HepG2 (cell line): ENCODE results near the gene CLDN22. TPM values are rescaled to one million over a fixed set of nuclear protein-coding genes. Genes with fewer than 3 reads are reported as not detected.

Source experiments
- ATAC-seq: fragments of 200-7000 bp; cut with Tn5 transposase; 3 replicates; pipeline ENCODE4 v1.9.1; 2020; ENCODE audit warnings: mild to moderate bottlenecking, moderate library complexity
- BruUV-seq: library from RNA; stranded (reverse); fragments of 400-500 nt; replicated peaks from 2 replicates; lab custom pipeline; 2021; lab: Mats Ljungman, UMichigan
- CTCF ChIA-PET: fragments of 300-600 bp; formaldehyde crosslinking; extraction: SDS; loops from one replicate; lab custom pipeline; 2021; ENCODE audit warnings: low total read pairs, inconsistent platforms, low intra/inter-chr PET ratio; lab: Yijun Ruan, JAX
- POLR2A ChIA-PET: fragments of 350-600 bp; sonication (Branson Sonifier 250); formaldehyde crosslinking; loops from one replicate; lab custom pipeline; 2020; ENCODE audit warnings: antibody characterized with exemption, inconsistent platforms; lab: Yijun Ruan, JAX
- DNase-seq: peaks from one replicate; pipeline ENCODE4 v3.0.0-alpha.2; 2015; ENCODE audit warnings: low spot score
- FAIRE-seq: peaks from 3 replicates; lab custom pipeline; 2011; peaks lifted over from hg19 to GRCh38; lab: Jason Lieb, UNC
- H2AFZ ChIP-seq: one replicate; pipeline ENCODE4 v1.6.1; 2011; ENCODE audit warnings: low read length, inconsistent platforms
- H3K27ac ChIP-seq: fragments of 300-600 bp; 3 replicates; pipeline ENCODE4 v1.8.0; 2011; ENCODE audit warnings: mixed run types, mild to moderate bottlenecking, mixed read lengths, low read length, inconsistent platforms; ENCODE audit not compliant: insufficient read depth; ENCODE audit errors: extremely low read length
- H3K27me3 ChIP-seq, 2 experiments: fragments of 200-600 bp in 1 of 2; 2 replicates in 1 of 2; 3 replicates in 1 of 2; pipeline versions ENCODE4 v1.6.0 to v1.8.0; 2011; ENCODE audit warnings: low read length in 2 of 2, mild to moderate bottlenecking in 2 of 2, moderate library complexity in 2 of 2, inconsistent platforms in 1 of 2; ENCODE audit not compliant: insufficient read depth in 2 of 2, control insufficient read depth in 1 of 2
- H3K36me3 ChIP-seq, 2 experiments: fragments of 200-600 bp in 1 of 2; replicated peaks in 1 of 2; 2 replicates in 1 of 2; 3 replicates in 1 of 2; pipeline versions ENCODE4 v1.5.1 to v1.8.0; 2011; ENCODE audit warnings: low read length in 2 of 2, inconsistent platforms in 1 of 2; ENCODE audit not compliant: insufficient read depth in 2 of 2, control insufficient read depth in 1 of 2
- H3K4me1 ChIP-seq: 2 replicates; pipeline ENCODE4 v1.5.1; 2012; ENCODE audit warnings: low read length, inconsistent platforms; ENCODE audit not compliant: insufficient read depth
- H3K4me2 ChIP-seq: 2 replicates; pipeline ENCODE4 v1.6.0; 2011; ENCODE audit warnings: low read depth, low read length, inconsistent platforms
- H3K4me3 ChIP-seq, 3 experiments: fragments of 200-600 bp in 1 of 3; sonication (generic), shearing (Covaris generic) in 1 of 3; replicated peaks in 1 of 3; 2 replicates each; pipeline ENCODE4 v1.5.1; 2011 to 2016; ENCODE audit warnings: low read length in 3 of 3, inconsistent platforms in 2 of 3, low read depth in 2 of 3, mild to moderate bottlenecking in 2 of 3, control low read depth in 1 of 3, mixed read lengths in 1 of 3; ENCODE audit not compliant: insufficient read depth in 1 of 3
- H3K79me2 ChIP-seq: one replicate; pipeline ENCODE4 v1.6.1; 2011; ENCODE audit warnings: low read length, inconsistent platforms; ENCODE audit not compliant: insufficient read depth
- H3K9ac ChIP-seq: 2 replicates; pipeline ENCODE4 v1.6.0; 2011; ENCODE audit warnings: mild to moderate bottlenecking, low read depth, low read length, inconsistent platforms; ENCODE audit not compliant: insufficient read depth
- H3K9me3 ChIP-seq: 2 replicates; pipeline ENCODE4 v1.5.1; 2012; ENCODE audit warnings: mild to moderate bottlenecking, low read length
- H4K20me1 ChIP-seq: 2 replicates; pipeline ENCODE4 v1.6.0; 2011; ENCODE audit warnings: inconsistent platforms, mild to moderate bottlenecking, low read length, moderate library complexity; ENCODE audit not compliant: insufficient read depth
- GPN1 ChIP-seq: sonication (generic); formaldehyde crosslinking; IDR thresholded peaks from 2 replicates; pipeline ENCODE4 v1.5.1; 2020; ENCODE audit warnings: missing genetic modification reagents, borderline replicate concordance
- MTA1 ChIP-seq: sonication (generic); formaldehyde crosslinking; IDR thresholded peaks from 2 replicates; pipeline ENCODE4 v1.4.0; 2020; ENCODE audit warnings: missing genetic modification reagents, mild to moderate bottlenecking, borderline replicate concordance
- NCOA1 ChIP-seq: sonication (generic); formaldehyde crosslinking; IDR thresholded peaks from 2 replicates; pipeline ENCODE4 v1.9.0; 2021; ENCODE audit warnings: missing genetic modification reagents
- RBM22 ChIP-seq: fragments of 200-400 bp; formaldehyde crosslinking; optimal IDR thresholded peaks from 2 replicates; pipeline ENCODE3; 2017; ENCODE audit warnings: mild to moderate bottlenecking, low read length, moderate library complexity
- SAFB2 ChIP-seq: sonication (generic); formaldehyde crosslinking; IDR thresholded peaks from 2 replicates; pipeline ENCODE4 v1.5.1; 2020; ENCODE audit warnings: missing genetic modification reagents, low read depth, mild to moderate bottlenecking, borderline replicate concordance
- TEAD3 ChIP-seq: optimal IDR thresholded peaks from 2 replicates; pipeline ENCODE3; 2016; ENCODE audit warnings: borderline replicate concordance
- THYN1 ChIP-seq: sonication (generic); formaldehyde crosslinking; IDR thresholded peaks from 2 replicates; pipeline ENCODE4 v1.8.1; 2023; ENCODE audit warnings: low read depth, mild to moderate bottlenecking, moderate library complexity, missing genetic modification reagents, borderline replicate concordance
- ZBTB1 ChIP-seq: sonication (generic); formaldehyde crosslinking; IDR thresholded peaks from 2 replicates; pipeline ENCODE4 v1.4.0; 2020; ENCODE audit warnings: missing genetic modification reagents, borderline replicate concordance
- ZFP82 ChIP-seq: sonication (generic); formaldehyde crosslinking; IDR thresholded peaks from 2 replicates; pipeline ENCODE4 v1.5.1; 2020; ENCODE audit warnings: mild to moderate bottlenecking, missing genetic modification reagents, borderline replicate concordance
- ZNF263 ChIP-seq: sonication (generic); formaldehyde crosslinking; IDR thresholded peaks from 2 replicates; pipeline ENCODE4 v1.4.0; 2020; ENCODE audit warnings: missing genetic modification reagents
- ZNF337 ChIP-seq: sonication (generic); formaldehyde crosslinking; IDR thresholded peaks from 2 replicates; pipeline ENCODE4 v1.5.1; 2020; ENCODE audit warnings: missing genetic modification reagents, low read depth, mild to moderate bottlenecking, borderline replicate concordance
- ZNF446 ChIP-seq: sonication (generic); formaldehyde crosslinking; IDR thresholded peaks from 2 replicates; pipeline ENCODE4 v1.5.0; 2020; ENCODE audit warnings: mild to moderate bottlenecking, missing genetic modification reagents
- ZNF558 ChIP-seq: sonication (generic); formaldehyde crosslinking; IDR thresholded peaks from 2 replicates; pipeline ENCODE4 v1.9.0; 2022; ENCODE audit warnings: mild to moderate bottlenecking, missing genetic modification reagents, borderline replicate concordance
- ZNF737 ChIP-seq: sonication (generic); formaldehyde crosslinking; IDR thresholded peaks from 2 replicates; pipeline ENCODE4 v1.5.0; 2020; ENCODE audit warnings: missing genetic modification reagents, mild to moderate bottlenecking, borderline replicate concordance
- ZNF878 ChIP-seq: sonication (generic); formaldehyde crosslinking; IDR thresholded peaks from 2 replicates; pipeline ENCODE4 v1.8.1; 2023; ENCODE audit warnings: mild to moderate bottlenecking, missing genetic modification reagents, moderate library complexity
- ZSCAN31 ChIP-seq: sonication (generic); formaldehyde crosslinking; IDR thresholded peaks from 2 replicates; pipeline ENCODE4 v1.5.0; 2020; ENCODE audit warnings: low read depth, mild to moderate bottlenecking, missing genetic modification reagents
- WGBS: methylation state at CpG from one replicate; pipeline ENCODE4 v1.1.6; 2017; ENCODE audit warnings: low lambda C conversion rate; 5-methylcytosine and 5-hydroxymethylcytosine counted together
- in situ Hi-C: cut with HindIII; loops from 2 replicates; pipeline ENCODE4 v1.10.0; 2017; ENCODE audit warnings: low pct_unique_long_range_greater_than_20kb; ENCODE audit not compliant: extremely low pct_ligation_motif_present
- intact Hi-C: fragments of 100-400 bp; cut with micrococcal nuclease; formaldehyde crosslinking; loops from one replicate; pipeline ENCODE4 v1.10.0; 2022; ENCODE audit not compliant: unreplicated experiment
- polyA plus RNA-seq, 8 experiments: library from polyadenylated mRNA; depleted of rRNA in 3 of 8; stranded (reverse) in 7 of 8; unstranded in 1 of 8; fragments of >200 nt; fragmentation: Illumina TruSeq in 4 of 8; extraction: Trizol in 4 of 8; gene quantifications; 2 replicates each; pipeline versions ENCODE4 v1.2.1 to v1.2.3, GENCODE V29; 2011 to 2016; ENCODE audit warnings: low read depth in 4 of 8, missing spikeins in 1 of 8, mixed read lengths in 1 of 8; ENCODE audit not compliant: insufficient read depth in 1 of 8
- total RNA-seq, 5 experiments: library from RNA; depleted of rRNA; stranded (reverse); fragments of >200 nt; fragmentation: Illumina TruSeq; extraction: Trizol; gene quantifications; 2 replicates each; pipeline ENCODE4 v1.2.3, GENCODE V29; 2016; ENCODE audit warnings: low read depth in 1 of 5
- TF ChIP-seq, protein P1 (sequence below): sonication (generic); formaldehyde crosslinking; IDR thresholded peaks from 2 replicates; pipeline ENCODE4 v1.4.0; 2020; ENCODE audit warnings: mild to moderate bottlenecking, low read depth, missing genetic modification reagents
- TF ChIP-seq, protein P2 (sequence below): IDR thresholded peaks from 2 replicates; pipeline ENCODE4 v1.6.1; 2016; ENCODE audit warnings: missing compliant biosample characterization, missing genetic modification reagents, borderline replicate concordance

CLDN22 gene
- total and polyA plus RNA-seq, 2 of the 13 experiments (the other 11 are each of a cell fraction or from before 2014, with no cell fraction given), result 0.07 TPM; not detected in 1

DNA sequence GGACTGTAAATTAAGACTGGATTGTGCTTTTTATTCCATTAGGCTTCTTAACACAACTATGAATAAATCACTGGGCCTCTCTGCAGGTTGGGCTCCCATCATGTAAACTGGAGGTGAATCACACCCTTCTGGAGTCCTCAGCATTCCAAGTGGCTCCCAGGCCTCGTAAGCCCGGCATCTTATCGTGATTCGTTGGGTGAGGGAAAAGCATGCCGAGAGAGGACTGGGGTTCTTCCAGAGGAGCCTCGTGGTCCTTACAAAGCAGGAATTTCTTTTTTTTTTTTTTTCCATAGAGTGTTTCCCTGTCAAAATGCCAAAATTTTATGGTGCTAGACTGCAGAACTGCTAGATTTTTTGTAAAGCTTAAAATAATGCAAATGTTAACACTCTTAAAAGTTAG is 20.0 kb downstream of the CLDN22 start:
- Histone ChIP-seq H3K9me3 (no peaks in the 10 kb centered on the region), H3K27ac (no peak overlapping the region), H4K20me1 (no peaks in the 10 kb centered on the region), H3K79me2 (no peaks in the 10 kb centered on the region), H3K4me1 (no peaks in the 10 kb centered on the region), H3K9ac (no peak overlapping the region), H3K36me3 (peaks cover 6 to 43% of the 10 kb centered on the region in 2 experiments; a peak in 4 of 5 replicates), H2AFZ (no peak overlapping the region), H3K4me3 (no peak overlapping the region), H3K27me3 (no peaks in the 10 kb centered on the region), H3K4me2 (no peak overlapping the region)
- FAIRE-seq (no peak), DNase-seq (no peak), ATAC-seq (no peak)
- whole genome bisulfite sequencing, result 93% methylated on average over 6 of the region's 6 CpGs
- BruUV-seq, result no TSS peak
- TF ChIP-seq MTA1 (CRISPR knock-in tag) (no peak), ZNF878 (no peak), ZNF737 (CRISPR knock-in tag) (no peak), ZNF558 (CRISPR knock-in tag) (no peak), ZNF263 (CRISPR knock-in tag) (no peak), SAFB2 (CRISPR knock-in tag) (no peak), TEAD3 (CRISPR knock-in tag) (no peak), THYN1 (CRISPR knock-in tag) (no peak), ZNF446 (no peak)
- in situ Hi-C loops (no loop called here), intact Hi-C loops (no loop called here)
- POLR2A ChIA-PET, result no interaction called here
- CTCF ChIA-PET, result no interaction called here

DNA sequence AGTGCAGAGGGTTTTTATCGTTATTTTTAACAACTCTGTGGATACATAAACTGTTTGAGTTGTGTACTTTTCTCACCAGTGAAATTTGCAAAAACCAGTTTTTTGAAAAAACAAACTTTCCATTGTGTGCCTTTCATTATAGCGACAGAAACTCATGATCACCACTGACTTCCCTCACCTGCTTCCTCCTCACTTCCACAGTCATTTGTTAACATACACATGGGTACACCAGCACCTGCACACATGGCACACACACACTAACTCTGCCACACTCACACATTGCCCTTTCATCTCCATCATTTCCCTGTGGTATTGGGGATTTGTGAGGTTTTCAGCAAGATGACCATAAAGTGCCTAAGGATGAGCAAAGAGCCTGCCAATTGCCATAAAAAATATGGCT is 20.6 kb downstream of the CLDN22 start:
- no peaks in the 10 kb centered on the region for H4K20me1 ChIP-seq
- ChIA-PET CTCF (no interaction called here), POLR2A (no interaction called here)
- intact Hi-C loops, result no loop called here
- in situ Hi-C loops, result no loop called here
- peaks cover 7 to 43% of the 10 kb centered on the region in 2 experiments; a peak in 4 of 5 replicates for H3K36me3 ChIP-seq
- H3K4me1 ChIP-seq, result no peaks in the 10 kb centered on the region
- H3K4me3 ChIP-seq, result no peak overlapping the region
- H3K9me3 ChIP-seq, result no peaks in the 10 kb centered on the region
- WGBS, result 98% methylated on average over 2 of the region's 2 CpGs
- H3K79me2 ChIP-seq, result no peaks in the 10 kb centered on the region
- no peak overlapping the region for H2AFZ ChIP-seq
- H3K4me2 ChIP-seq, result no peak overlapping the region
- BruUV-seq, result no TSS peak
- DNase-seq, result no peak
- H3K9ac ChIP-seq, result no peak overlapping the region
- H3K27ac ChIP-seq, result no peak overlapping the region
- FAIRE-seq, result no peak
- no peaks in the 10 kb centered on the region for H3K27me3 ChIP-seq
- ATAC-seq, result no peak
- TF ChIP-seq RBM22 (no peak), ZSCAN31 (no peak), ZNF337 (CRISPR knock-in tag) (no peak), GPN1 (no peak), NCOA1 (CRISPR knock-in tag) (no peak), ZBTB1 (CRISPR knock-in tag) (no peak), ZFP82 (CRISPR knock-in tag) (no peak)
- TF ChIP-seq, protein P1, sequence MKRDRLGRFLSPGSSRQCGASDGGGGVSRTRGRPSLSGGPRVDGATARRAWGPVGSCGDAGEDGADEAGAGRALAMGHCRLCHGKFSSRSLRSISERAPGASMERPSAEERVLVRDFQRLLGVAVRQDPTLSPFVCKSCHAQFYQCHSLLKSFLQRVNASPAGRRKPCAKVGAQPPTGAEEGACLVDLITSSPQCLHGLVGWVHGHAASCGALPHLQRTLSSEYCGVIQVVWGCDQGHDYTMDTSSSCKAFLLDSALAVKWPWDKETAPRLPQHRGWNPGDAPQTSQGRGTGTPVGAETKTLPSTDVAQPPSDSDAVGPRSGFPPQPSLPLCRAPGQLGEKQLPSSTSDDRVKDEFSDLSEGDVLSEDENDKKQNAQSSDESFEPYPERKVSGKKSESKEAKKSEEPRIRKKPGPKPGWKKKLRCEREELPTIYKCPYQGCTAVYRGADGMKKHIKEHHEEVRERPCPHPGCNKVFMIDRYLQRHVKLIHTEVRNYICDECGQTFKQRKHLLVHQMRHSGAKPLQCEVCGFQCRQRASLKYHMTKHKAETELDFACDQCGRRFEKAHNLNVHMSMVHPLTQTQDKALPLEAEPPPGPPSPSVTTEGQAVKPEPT, result no peak
- TF ChIP-seq, protein P2, sequence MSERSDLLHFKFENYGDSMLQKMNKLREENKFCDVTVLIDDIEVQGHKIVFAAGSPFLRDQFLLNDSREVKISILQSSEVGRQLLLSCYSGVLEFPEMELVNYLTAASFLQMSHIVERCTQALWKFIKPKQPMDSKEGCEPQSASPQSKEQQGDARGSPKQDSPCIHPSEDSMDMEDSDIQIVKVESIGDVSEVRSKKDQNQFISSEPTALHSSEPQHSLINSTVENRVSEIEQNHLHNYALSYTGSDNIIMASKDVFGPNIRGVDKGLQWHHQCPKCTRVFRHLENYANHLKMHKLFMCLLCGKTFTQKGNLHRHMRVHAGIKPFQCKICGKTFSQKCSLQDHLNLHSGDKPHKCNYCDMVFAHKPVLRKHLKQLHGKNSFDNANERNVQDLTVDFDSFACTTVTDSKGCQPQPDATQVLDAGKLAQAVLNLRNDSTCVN, result no peak
